ENCODE measurements around the gene ARL5A. TPM values are rescaled to one million over a fixed set of nuclear protein-coding genes. Genes with fewer than 3 reads are reported as not detected.

ARL5A gene
- total RNA-seq, 2 donors from 2014 or later = 32.0 to 46.5 TPM

DNA sequence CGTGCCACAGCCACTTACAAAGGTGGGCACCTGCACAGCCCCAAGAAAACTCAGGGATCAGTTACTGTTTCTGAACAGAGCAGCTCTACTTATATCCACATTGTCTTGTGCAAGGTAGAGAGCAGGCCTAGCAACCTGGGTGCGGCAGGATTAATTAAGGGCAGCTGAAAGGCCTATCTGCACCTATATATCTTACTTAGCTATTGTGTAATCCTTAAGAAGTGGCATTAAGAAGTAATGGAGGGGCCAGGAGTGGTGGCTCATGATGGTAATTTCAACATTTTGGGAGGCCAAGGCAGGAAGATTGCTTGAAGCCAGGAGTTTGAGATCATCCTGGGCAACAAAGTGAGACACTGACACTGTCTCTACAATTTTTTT is 12.8 kb upstream of the ARL5A start:
- H3K9me3 ChIP-seq = no peaks in the 10 kb centered on the region
- H3K4me1 ChIP-seq = no peaks in the 10 kb centered on the region
- no peaks in the 10 kb centered on the region for H3K36me3 ChIP-seq
- H3K27ac ChIP-seq = no peak overlapping the region
- TF ChIP-seq, protein P1, sequence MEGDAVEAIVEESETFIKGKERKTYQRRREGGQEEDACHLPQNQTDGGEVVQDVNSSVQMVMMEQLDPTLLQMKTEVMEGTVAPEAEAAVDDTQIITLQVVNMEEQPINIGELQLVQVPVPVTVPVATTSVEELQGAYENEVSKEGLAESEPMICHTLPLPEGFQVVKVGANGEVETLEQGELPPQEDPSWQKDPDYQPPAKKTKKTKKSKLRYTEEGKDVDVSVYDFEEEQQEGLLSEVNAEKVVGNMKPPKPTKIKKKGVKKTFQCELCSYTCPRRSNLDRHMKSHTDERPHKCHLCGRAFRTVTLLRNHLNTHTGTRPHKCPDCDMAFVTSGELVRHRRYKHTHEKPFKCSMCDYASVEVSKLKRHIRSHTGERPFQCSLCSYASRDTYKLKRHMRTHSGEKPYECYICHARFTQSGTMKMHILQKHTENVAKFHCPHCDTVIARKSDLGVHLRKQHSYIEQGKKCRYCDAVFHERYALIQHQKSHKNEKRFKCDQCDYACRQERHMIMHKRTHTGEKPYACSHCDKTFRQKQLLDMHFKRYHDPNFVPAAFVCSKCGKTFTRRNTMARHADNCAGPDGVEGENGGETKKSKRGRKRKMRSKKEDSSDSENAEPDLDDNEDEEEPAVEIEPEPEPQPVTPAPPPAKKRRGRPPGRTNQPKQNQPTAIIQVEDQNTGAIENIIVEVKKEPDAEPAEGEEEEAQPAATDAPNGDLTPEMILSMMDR (IDR thresholded peaks at IDR 0.05) = no peak
- intact Hi-C loops (cut with DNase I) = no loop called here
- H3K9ac ChIP-seq (ENCODE audit: low read depth in 2 of 2, low read length in 2 of 2) = no peak overlapping the region
- H3K27me3 ChIP-seq = no peaks in the 10 kb centered on the region
- no peak overlapping the region for H3K4me3 ChIP-seq
- no peak for DNase-seq

DNA sequence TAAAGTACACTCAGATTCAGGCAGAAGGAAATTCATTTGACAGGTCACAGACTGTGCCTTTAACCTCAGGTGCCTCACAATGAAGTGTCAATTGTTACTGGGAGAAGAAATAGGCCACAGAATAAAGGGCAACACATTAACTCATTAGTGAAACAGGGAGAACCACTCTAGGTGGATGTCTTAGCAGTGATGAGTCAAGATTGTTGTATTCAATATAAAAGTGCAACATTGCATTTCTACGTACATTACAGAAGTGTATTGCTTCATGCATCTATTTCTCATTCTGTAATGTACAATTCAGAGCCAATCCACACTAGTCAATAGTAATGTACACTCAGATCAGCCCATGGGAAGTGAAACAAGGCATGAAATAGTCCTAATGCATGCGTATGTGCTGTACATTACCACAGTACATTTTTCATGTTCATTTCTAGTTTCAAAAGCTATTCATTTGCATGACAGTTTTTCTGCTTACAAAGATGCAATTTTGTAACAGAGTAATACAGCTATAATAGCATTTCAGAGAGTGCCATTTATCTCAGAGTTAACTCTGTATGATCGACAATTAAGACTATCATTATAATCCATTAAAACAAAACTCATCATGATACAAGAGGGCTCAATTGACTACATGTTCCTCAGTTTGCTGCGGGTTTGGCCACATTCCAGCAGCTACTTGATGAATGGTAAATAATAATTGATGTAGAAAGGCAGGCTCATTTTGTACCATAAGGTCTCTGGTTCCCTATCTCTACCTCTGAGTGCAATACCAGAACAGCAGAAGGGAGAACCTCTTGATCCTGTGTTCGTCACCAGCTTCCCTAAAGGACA is 12.2 kb upstream of the ARL5A start:
- no peak for DNase-seq
- no peak overlapping the region for H3K9ac ChIP-seq (ENCODE audit: low read depth in 2 of 2, low read length in 2 of 2)
- no peaks in the 10 kb centered on the region for H3K9me3 ChIP-seq
- intact Hi-C loops (cut with DNase I) = no loop called here
- H3K27me3 ChIP-seq = no peaks in the 10 kb centered on the region
- no peak overlapping the region for H3K27ac ChIP-seq
- no peaks in the 10 kb centered on the region for H3K36me3 ChIP-seq
- no peak overlapping the region for H3K4me3 ChIP-seq
- H3K4me1 ChIP-seq = no peaks in the 10 kb centered on the region
- TF ChIP-seq, protein P1 (IDR thresholded peaks at IDR 0.05) = no peak

DNA sequence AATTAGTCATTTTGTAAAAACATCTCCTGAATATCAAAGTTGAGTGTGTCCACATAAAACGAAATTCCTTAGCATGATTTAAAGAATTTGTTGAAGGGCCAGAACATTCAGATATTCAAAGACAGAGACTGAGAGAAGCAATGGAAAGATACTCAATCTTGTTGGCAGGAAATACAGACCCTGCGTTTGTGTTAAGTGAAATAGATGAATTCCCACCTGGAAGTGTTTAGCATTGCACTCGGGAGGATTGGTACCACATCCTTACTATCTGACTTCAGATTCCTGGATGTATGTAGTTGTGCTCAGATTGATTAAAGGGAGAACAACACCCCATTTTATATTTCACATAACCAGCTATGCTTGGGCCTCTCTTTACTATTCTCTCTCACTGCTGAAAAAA is 9.7 kb upstream of the ARL5A start:
- Histone ChIP-seq H3K4me1 (no peaks in the 10 kb centered on the region), H3K4me3 (no peak overlapping the region), H3K9ac (ENCODE audit: low read depth in 2 of 2, low read length in 2 of 2) (no peak overlapping the region), H3K9me3 (no peaks in the 10 kb centered on the region), H3K27me3 (no peaks in the 10 kb centered on the region), H3K36me3 (no peaks in the 10 kb centered on the region), H3K27ac (no peak overlapping the region)
- intact Hi-C loops (cut with DNase I) = no loop called here
- TF ChIP-seq, protein P1 (IDR thresholded peaks at IDR 0.05) = no peak
- no peak for DNase-seq

DNA sequence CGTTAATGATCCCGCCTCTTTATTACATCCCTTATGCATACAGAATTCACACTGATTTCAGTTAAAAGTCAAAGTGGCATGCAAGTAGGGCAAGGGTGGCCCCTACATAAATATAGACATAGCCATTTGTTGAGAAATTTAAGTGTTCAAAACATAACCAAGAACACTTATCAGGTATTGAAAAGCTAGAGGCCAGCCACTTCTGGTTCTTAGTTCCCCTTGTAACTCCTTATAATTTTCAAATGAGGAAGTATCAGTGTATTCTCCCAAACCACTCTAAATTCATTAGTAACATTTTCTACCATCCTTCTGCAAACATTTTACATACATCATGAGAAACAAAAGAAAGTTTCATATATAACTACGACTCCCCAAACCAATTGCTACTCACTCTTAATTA is 5.8 kb upstream of the ARL5A start:
- intact Hi-C loops (cut with DNase I) = no loop called here
- no peaks in the 10 kb centered on the region for H3K27me3 ChIP-seq
- H3K36me3 ChIP-seq = no peaks in the 10 kb centered on the region
- no peak for DNase-seq
- no peak overlapping the region for H3K27ac ChIP-seq
- no peaks in the 10 kb centered on the region for H3K9me3 ChIP-seq
- H3K4me1 ChIP-seq = no peaks in the 10 kb centered on the region
- H3K4me3 ChIP-seq = no peak overlapping the region
- no peak overlapping the region for H3K9ac ChIP-seq (ENCODE audit: low read depth in 2 of 2, low read length in 2 of 2)
- TF ChIP-seq, protein P1 (IDR thresholded peaks at IDR 0.05) = no peak

DNA sequence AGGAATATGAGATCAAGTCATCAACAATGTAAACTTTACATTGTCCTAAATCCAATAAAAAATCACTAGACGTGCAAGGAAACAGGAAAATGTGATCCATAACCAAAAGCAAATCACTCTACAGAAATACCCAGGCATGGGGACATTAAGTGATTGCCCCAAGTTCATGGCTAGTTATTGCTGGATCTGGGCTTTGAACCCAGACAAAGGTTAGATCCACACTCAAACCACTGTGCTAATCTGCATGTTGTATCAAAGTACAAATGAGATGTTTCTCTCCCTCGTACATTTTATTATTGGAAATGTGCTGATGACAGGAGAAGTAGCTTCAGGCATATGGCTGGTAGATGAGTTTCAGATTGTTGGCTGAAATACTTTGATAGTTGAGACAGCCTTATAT is 2.7 kb upstream of the ARL5A start:
- Histone ChIP-seq H3K36me3 (no peaks in the 10 kb centered on the region), H3K27me3 (no peaks in the 10 kb centered on the region), H3K9me3 (no peaks in the 10 kb centered on the region), H3K4me3 (no peak overlapping the region), H3K9ac (ENCODE audit: low read depth in 2 of 2, low read length in 2 of 2) (no peak overlapping the region), H3K27ac (no peak overlapping the region), H3K4me1 (no peaks in the 10 kb centered on the region)
- intact Hi-C loops (cut with DNase I) = no loop called here
- TF ChIP-seq, protein P1 (IDR thresholded peaks at IDR 0.05) = no peak
- no peak for DNase-seq
